Ishikawa (cell line): Measurements from ENCODE around the gene WIPF2.

Source experiments
- EGR1 ChIP-seq: IDR thresholded peaks from 2 replicates; pipeline ENCODE4 v1.6.1; 2012
- EP300 ChIP-seq: IDR thresholded peaks from 2 replicates; pipeline ENCODE4 v1.6.1; 2012; ENCODE audit warnings: borderline replicate concordance
- FOXM1 ChIP-seq: IDR thresholded peaks from 2 replicates; pipeline ENCODE4 v1.6.1; 2012; ENCODE audit warnings: low read depth, borderline replicate concordance
- NFIC ChIP-seq: IDR thresholded peaks from 2 replicates; pipeline ENCODE4 v1.6.1; 2012
- REST ChIP-seq: IDR thresholded peaks from 2 replicates; pipeline ENCODE4 v1.6.1; 2012; ENCODE audit warnings: low read depth, mild to moderate bottlenecking
- TAF1 ChIP-seq: IDR thresholded peaks from 2 replicates; pipeline ENCODE4 v1.6.1; 2012; ENCODE audit warnings: low read depth, mild to moderate bottlenecking
- TCF12 ChIP-seq: IDR thresholded peaks from 2 replicates; pipeline ENCODE4 v1.6.1; 2012; ENCODE audit warnings: low read depth
- YY1 ChIP-seq: IDR thresholded peaks from 2 replicates; pipeline ENCODE4 v1.6.1; 2012; ENCODE audit warnings: low read depth

- TF ChIP-seq EP300: no peak
- no peak for TF ChIP-seq FOXM1
- TF ChIP-seq TCF12: no peak
- no peak for TF ChIP-seq EGR1
- no peak for TF ChIP-seq NFIC
- no peak for TF ChIP-seq YY1
- TF ChIP-seq REST: no peak
- TF ChIP-seq TAF1: no peak
Observed at GRCh38 chr17:40171750-40172149, 47.4 kb upstream of the WIPF2 start.
